H1 (cell line): ENCODE measurements around the gene MYLK. TPM values are rescaled to one million over a fixed set of nuclear protein-coding genes. Genes with fewer than 3 reads are reported as not detected.
A peak's percentile ranks its signal among the peaks of the same experiment; 100 is the strongest.

Source experiments
- CHD7 ChIP-seq: fragments of 300-600 bp; sonication (generic); IDR thresholded peaks from 2 replicates; pipeline ENCODE4 v1.7.1; 2012; ENCODE audit warnings: low read length, moderate library complexity, mild to moderate bottlenecking, inconsistent platforms; ENCODE audit not compliant: insufficient replicate concordance
- CREB1 ChIP-seq: IDR thresholded peaks from 2 replicates; pipeline ENCODE4 v1.6.1; 2012; ENCODE audit warnings: inconsistent platforms
- E2F6 ChIP-seq: IDR thresholded peaks from 2 replicates; pipeline ENCODE4 v1.6.1; 2012; ENCODE audit warnings: inconsistent platforms
- RNF2 ChIP-seq: fragments of 200-900, 300-1000 bp; sonication (generic); IDR thresholded peaks from 2 replicates; pipeline ENCODE4 v1.7.1; 2016; ENCODE audit warnings: borderline replicate concordance, low read depth, mild to moderate bottlenecking, antibody characterized with exemption, low read length; ENCODE audit not compliant: poor library complexity, severe bottlenecking; ENCODE audit errors: missing control alignments
- RXRA ChIP-seq: IDR thresholded peaks from 2 replicates; pipeline ENCODE4 v1.6.1; 2011; ENCODE audit warnings: low read depth, mild to moderate bottlenecking, low read length, moderate library complexity; ENCODE audit not compliant: insufficient read depth
- SAP30 ChIP-seq: fragments of 300-600 bp; sonication (generic); IDR thresholded peaks from 2 replicates; pipeline ENCODE4 v1.7.1; 2012; ENCODE audit warnings: low read length, moderate library complexity, mild to moderate bottlenecking, inconsistent platforms; ENCODE audit not compliant: insufficient read depth, insufficient replicate concordance
- SP4 ChIP-seq: IDR thresholded peaks from 2 replicates; pipeline ENCODE4 v1.6.1; 2012; ENCODE audit warnings: low read length, inconsistent platforms
- TBP ChIP-seq: IDR thresholded peaks from 2 replicates; pipeline ENCODE4 v1.6.1; 2011; ENCODE audit warnings: low read depth, low read length, improper control_type of control experiment
- YY1 ChIP-seq: IDR thresholded peaks from 2 replicates; pipeline ENCODE4 v1.6.1; 2011; ENCODE audit warnings: low read depth, mild to moderate bottlenecking, low read length
- polyA plus RNA-seq, 7 experiments: library from polyadenylated mRNA; depleted of rRNA in 3 of 7; stranded (reverse) in 5 of 7; unstranded in 2 of 7; fragments of >200 nt in 5 of 7; fragments of 200-250 nt in 2 of 7; gene quantifications; 1 replicate in 5 of 7; 2 replicates in 1 of 7; 4 replicates in 1 of 7; pipeline versions ENCODE4 v1.2.1 to v1.2.3, GENCODE V29; 2011 to 2013; ENCODE audit warnings: missing spikeins in 2 of 7, mixed read lengths in 2 of 7
- total RNA-seq: library from RNA; stranded (reverse); fragmentation: NEBNext Ultra II Directional; extraction: Animal tissue kit (Norgen Biotek cat#: 25700); gene quantifications from 2 replicates; pipeline ENCODE4 v1.2.1, GENCODE V29; 2021

The MYLK gene
- total and polyA plus RNA-seq, 2 of the 8 experiments (the other 6 are each of a cell fraction or from before 2014, with no cell fraction given): 11.6 to 21.3 TPM

- TF ChIP-seq CHD7 (no peak), RNF2 (no peak), YY1 (no peak), TBP (peak; percentile 66; the same call in 1 of the 2 replicates), RXRA (no peak), E2F6 (no peak), SAP30 (no peak), CREB1 (no peak), SP4 (no peak)
These were observed 247.7 kb downstream of the MYLK start (continued) for GRCh38 chr3:123636431-123636841.
